Measurements from ENCODE around the gene NUP160.

GRCh38 chr11:47837292-47837691 lies 10.9 kb downstream of the NUP160 start:
- TF ChIP-seq POLR2A (IDR thresholded peaks at IDR 0.05; ENCODE audit: low read depth, low read length) (no peak), TAF1 (IDR thresholded peaks at IDR 0.05; ENCODE audit: borderline replicate concordance, low read depth, low read length) (no peak), POLR2AphosphoS5 (IDR thresholded peaks at IDR 0.05; ENCODE audit: low read depth, low read length) (no peak)

Measured in GM12892 (cell line).